ENCODE data around the gene RFX2.
"Not testable (repeated sequence)": the region's sequence is repeated elsewhere in the genome, so short reads cannot be mapped to it uniquely, and the experiment has no call there.

The RFX2 gene

DNA sequence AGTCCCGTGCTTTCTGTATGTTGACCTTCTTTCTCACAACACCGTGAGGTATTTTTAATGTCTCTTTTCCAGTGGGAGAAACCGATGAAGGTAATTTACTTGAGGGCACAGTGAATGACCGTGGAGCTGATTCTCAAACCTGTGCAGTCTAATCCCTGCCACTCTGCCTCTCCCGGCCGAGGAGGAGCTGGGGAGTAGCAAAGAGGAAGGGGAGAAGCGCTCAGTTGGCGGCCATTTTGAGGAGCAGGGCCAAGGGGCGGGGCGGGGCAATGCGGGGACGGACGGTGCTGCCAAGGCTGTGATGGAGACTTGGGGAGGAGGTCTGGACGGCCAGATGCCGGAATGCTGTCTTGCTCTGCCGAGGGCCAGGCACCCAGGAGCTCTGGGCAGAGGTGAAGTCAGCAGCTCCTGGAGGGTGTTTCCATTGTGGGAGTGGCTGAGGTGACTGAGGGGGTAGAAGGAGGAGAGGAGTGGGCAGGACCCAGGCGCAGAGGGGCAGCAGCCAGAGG, 120.0 kb downstream of the RFX2 start:
- no peak for DNase-seq (ENCODE audit: low read depth)

DNA sequence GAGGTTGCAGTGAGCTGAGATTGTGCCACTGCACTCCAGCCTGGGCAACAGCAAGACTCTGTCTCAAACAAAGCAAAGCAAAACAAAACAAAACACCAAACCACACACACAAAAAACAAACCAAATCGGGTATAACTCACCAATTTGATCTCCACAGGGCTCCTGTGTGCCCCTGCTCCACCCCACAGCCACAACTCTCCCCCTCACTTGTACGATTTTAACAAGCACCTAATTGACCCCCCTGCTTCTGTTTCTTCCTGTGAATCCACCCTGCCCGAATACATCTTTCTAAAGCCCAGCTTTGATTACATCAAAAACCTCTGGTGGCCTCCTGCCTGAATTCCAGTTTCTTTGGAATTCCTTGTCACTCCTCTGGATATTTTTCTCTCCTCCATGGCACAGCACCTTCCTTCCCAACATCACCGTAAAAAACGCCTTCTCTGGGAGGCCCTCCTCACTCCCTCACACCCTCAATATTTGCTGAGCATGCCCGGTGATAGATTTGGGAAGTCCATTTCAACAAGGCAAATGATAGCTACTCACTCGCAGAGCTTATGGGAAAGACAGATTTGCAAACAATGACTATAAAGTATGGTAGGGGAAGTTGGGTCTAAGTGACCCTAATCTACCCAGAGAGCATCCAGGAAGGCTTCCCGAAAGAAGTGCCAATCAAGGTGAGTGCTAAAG, 120.8 kb downstream of the RFX2 start:
- no peak for DNase-seq (ENCODE audit: low read depth)

DNA sequence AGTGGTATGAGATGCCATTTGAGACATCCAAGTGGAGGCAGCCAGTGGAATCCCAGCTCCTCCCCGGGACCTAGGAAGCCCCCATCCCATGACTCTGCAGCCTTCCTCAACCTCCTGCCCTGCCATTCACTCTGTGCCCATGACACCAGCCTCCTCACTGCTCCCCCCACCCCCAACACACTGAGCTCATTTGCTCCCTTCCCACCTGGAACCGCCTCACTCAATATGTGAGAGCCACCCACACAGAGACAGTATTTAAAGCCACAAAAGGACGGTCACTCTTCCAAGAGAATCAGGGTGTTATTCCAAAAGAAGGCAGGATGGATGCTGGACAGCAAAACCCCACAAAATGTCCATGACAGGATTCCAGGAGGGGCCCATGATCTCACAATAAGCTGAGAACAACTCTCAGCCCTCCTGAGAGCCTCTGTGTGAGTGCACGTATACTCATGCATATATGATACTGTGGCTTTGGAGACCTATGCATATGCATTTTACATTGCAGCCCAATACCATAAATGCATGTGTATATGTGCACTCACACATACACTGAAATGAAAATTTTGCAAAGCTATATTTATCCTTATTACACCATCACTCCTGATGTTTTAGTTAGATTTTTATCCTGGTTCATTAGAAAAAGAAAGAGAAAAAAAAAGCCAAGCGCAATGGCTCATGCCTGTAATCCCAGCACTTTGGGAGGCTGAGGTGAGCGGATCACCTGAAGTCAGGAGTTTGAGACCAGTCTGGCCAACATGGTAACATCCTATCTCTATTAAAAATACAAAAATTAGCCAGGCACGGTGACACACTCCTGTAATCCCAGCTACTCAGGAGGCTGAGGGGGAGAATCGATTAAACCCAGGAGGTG, 121.5 kb downstream of the RFX2 start:
- no peak for DNase-seq (ENCODE audit: low read depth)

DNA sequence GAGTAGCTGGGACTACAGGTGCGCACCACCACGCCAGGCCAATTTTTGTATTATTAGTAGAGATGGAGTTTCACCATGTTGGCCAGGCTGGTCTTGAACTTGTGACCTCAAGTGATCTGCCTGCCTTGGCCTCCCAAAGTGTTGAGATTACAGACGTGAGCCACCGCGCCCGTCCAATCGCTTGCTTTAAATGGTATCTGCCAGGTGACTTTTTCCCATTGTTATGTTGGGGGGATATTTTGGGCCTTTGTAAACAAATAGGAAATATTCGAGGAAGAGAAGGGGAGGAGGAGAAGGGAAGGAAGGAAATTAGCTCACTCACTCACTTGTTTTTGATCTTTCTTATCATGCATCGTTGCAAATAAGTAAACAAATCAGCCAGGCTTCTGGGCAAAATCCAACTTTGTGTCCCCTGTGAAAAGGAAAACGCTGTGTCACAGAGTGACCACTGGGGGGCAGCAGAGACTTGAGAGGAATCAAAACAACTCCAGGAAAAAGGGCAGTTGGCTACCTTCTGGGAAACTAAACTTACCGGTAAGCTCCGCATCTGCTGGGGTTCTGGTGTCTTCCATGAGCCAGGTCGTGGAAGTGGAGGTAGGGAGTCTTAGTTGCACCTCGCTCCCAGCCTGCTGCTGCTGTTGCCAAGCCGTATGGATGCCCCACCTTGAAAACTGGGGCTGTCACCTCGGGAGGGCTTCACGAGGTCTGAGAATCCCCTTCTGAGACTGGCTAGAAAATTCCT, 123.1 kb downstream of the RFX2 start:
- DNase-seq (ENCODE audit: low read depth), result peak; percentile 52

DNA sequence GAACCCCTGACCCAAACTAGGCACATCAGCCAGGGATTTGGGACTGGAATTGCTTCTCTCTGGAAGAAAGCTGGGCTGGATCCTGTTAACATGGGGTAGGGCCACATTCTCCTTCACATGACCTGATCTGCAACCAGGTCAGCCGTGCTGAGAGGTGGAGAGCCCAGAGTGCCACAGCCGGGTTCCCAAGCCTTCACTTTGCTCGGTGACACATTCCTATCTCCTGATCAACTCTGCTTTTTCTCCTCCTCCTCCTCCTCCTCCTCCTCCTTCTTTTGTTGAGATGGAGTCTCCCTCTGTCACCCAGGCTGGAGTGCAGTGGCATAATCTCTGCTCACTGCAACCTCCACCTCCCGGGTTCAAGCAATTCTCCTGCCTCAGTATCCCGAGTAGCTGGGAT, 124.5 kb downstream of the RFX2 start:
- not testable (repeated sequence) for DNase-seq (ENCODE audit: low read depth)

DNA sequence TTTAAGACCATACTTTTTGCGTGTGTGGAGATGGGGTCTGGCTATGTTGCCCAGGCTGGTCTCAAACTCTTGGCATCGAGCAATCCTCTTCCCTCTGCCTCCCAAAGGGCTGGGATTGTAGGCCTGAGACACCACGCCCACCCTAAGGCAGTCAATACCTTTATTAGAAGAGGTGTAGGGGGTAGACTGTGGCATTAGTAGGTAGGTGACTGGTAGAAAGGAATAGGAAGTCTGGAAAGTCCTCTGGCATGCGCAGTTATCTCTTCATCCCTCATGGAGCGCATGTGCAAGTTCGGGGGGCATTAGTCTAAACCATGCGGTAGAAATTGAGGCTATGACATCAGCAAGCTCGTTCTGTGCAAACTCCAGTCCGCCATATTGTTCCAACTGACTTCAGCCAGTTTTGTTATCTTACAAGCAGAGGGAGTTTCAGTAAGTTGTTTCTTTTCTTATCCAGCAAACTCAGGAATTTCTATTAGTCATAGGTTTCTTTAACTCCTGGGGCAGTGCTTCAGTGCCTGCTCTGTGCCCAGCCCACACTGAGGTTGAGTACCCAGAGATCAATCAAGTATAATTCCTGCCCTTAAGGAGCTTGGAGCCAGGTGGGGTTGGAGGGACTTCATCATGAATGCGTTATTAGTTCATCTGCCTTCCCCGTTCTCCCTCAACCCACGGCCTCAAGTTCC, 125.1 kb downstream of the RFX2 start:
- no peak for DNase-seq (ENCODE audit: low read depth)

DNA sequence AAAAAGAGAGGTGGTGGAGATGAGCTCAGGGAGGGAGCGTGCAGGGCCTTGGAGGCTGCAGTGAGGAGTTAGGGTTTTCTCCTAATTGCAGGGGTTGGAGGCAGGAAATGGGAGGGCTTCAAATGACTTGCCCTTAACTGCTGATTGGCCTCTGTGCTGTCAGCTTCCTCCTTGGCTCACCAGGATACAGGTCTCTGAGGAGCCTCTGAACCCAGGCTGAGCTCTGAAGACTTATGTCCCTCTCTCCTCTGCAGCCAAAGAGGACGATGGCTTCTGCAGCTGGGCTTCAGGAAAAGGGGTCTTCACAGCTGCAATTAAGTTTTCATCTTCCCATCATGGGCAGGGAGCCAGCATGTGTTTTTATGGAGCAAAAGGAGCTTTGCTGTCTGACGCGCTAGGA, 125.7 kb downstream of the RFX2 start:
- DNase-seq (ENCODE audit: low read depth), result no peak

DNA sequence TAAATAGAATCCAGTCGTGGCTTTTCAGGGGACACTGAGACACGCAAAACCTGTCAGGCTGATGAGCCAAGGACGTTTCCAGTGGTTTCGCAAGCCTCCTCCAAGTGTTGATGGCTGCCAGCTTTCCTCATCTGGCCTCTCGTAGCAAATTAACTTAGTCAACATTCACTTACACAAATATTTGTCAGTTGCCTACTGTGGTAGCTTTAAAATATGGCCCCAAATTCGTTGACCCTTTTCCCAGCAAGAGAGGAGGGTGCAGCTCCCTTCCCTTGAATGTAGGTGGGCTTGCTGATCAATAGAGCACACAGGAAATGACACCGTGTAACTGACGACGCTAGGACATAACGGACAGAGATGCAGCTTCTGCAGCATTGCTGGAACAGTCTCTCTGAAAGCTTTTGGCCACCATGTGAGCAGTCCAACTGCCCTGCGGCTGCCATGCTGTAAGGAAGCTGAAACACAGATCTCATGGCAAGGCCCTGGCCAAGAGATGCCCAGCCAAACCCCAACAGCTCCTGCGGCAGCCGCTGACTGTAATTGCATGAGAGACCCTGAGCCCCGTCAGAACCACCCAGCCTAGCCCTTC, 126.8 kb downstream of the RFX2 start:
- no peak for DNase-seq (ENCODE audit: low read depth)

DNA sequence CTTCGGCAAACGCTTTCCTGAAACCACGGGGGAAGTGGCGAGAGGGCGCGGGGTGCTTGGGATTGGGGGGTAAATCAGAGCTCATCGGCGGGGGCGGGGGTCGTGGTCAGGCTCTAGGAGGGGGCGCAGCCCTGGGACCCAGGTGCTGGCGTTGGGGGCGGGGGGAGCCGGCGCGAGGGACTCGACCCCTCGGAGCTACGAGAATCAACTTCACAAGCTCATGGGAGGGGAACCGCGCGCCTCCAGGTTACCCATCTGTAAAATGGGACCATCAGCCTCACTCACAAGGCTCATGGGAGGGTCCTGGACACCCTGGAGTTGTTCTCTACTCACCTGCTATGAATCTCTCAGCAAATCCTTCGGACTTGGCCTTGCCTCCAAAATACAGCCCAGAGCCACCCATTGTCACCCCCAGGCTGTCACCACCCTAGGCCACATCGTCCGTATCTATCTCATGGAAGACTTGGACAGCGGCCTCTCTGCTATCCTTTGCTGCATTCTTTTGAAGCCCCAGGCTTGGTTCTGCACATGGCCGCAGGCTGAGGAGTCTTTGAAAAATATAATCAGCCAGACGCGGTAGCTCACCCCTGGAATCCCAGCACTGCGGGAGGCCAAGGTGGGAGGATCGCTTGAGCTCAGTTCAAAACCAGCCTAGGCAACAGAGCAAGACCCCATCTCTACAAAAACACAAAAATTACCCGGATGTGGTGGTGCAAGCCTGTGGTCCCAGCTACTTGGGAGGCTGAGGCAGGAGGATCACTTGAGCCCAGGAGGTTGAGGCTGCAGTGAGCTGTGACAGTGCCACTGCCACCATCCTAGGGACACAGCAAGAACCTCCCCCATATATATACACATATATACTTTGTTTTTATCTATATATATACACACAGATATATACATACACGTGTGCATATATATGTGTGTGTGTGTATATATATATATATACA, 131.4 kb downstream of the RFX2 start:
- DNase-seq (ENCODE audit: low read depth), result no peak

DNA sequence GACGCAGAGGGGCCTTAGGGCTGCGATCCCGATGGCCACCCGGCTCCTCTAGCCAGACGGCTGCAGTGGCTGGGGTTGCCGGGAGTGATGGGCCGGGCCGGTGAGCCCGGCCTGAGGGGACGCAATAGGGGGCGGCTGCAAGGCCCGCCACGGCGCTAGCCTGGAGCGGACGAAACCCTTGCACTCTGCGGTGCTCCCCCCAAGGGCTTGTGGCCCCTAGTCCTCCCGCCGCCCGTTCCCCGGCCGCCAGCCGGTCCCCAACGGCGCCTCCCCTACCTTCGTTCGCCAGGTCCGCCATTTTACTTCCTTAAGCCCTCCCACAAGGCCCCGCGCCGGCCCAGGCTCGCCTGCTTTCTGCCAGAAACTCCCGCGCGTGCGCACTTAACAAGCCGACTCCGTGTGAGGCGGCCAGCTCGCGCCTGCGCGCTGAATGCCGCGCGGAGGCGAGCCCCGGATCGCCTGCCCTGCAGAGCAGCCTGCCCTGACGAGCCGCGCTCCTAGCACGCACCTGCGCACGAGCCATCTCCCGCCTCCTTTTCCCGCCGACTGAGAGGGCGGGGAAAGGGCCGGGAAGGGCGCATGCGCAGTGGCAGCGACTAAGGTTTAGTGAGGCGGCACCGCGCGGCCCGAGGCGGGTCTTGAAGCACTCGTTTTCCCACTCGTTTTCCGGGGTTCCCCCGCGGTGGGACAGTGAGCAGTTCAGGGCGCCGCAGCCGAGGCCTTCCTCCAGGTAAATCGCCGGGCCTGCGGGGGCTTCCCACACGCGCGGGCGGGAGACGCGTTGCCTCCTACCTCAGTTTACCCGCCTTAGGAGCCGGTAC, 132.3 kb downstream of the RFX2 start, which contains the start of gene RANBP3:
Gene RANBP3 (minus strand): TSS at position 356 of the 821 bp plus-strand sequence. CDS start 58 bp downstream, at position 298.
- peak; percentile 99 for DNase-seq (ENCODE audit: low read depth)

DNA sequence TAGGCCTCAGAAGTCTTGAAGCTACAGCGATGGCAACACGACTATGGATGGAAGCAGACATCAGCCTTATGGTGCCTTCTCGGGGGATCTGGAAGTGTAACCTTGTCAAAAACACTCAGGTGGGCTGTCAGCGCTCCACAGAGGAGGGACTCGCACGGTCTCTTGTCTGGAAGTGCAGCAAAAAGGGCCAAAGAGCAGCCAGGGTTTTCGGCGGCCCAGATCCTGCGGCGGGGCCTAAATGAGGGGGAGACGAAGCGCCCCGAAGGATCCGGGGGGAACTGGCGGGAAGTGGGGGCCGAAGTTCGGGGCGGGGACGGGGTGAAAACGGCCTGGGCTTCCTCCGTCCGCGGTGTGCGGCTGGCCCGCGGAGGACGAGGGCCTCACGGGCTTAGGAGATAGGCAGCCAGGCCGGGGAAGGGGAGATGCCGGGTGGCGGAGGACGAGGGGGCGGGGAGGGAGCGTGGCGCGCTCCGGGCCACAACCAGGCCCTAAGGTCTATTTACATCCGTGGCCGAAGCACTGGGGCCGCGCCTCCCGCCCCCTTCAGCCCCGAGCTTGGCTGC, 133.0 kb downstream of the RFX2 start:
- no peak for DNase-seq (ENCODE audit: low read depth)

DNA sequence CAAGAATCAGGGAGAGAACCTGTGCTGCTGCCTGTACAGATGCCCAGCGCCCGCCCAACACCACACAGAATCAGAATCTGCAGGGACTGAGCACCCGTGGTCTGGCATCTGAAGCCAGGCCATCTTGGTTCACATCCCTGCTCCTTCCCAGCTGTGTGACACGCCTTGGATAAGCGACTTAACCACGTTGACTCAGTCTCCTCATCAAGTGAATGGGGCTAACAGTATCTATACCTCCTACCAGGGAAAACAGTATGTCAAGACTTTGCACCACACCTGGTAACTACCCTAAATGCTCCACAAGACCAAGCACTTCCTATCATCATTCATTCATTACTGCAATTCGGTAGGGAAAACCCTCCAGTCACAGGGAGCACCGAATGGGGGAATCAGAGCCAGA, 133.5 kb downstream of the RFX2 start:
- DNase-seq (ENCODE audit: low read depth), result no peak

DNA sequence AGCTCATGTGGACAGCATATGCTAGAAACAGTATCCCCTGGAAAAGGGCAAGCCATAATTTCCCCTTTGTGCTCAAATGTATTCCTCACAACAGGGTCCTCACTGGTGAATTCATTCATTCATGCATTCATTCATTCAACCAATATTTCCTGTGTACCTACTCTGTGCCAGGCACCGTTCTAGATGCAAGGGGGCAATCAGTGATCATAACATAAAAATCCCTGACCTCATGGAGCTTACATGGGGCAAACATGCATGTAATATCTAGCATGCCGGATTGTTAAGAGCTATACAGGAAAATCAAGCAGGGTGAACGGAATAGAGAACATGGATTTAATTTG, 134.9 kb downstream of the RFX2 start:
- no peak for DNase-seq (ENCODE audit: low read depth)

DNA sequence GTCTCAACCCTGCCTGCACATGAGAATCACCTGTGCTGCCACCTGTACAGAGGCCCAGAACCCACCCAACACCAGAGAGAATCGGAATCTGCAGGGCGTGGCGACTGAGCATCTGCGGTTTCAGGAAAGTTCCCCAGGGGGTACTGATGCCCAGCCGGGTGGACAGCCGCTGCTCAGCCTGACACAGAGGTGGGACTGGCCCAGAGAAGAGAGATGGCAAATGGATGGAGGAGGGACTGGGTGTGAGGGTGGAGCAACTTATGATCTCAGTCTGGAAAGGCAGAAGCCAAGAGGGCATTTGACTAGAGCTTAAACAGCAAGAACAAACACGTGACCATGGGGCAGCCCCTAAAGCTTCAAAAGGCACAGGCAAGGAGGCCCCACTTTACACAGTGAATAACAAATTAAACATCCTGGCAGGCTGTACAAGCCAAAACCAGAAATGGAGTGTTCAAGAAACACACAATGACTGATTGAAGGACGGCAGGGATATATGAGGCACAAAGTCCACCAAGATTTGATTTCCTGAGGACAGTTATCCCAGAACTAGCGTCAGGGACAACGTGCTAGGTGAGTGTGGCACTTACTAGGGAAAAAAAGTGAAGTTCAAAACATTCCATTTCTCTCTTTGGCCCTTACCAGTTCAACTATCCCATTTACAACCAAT, 135.4 kb downstream of the RFX2 start:
- DNase-seq (ENCODE audit: low read depth), result no peak

DNA sequence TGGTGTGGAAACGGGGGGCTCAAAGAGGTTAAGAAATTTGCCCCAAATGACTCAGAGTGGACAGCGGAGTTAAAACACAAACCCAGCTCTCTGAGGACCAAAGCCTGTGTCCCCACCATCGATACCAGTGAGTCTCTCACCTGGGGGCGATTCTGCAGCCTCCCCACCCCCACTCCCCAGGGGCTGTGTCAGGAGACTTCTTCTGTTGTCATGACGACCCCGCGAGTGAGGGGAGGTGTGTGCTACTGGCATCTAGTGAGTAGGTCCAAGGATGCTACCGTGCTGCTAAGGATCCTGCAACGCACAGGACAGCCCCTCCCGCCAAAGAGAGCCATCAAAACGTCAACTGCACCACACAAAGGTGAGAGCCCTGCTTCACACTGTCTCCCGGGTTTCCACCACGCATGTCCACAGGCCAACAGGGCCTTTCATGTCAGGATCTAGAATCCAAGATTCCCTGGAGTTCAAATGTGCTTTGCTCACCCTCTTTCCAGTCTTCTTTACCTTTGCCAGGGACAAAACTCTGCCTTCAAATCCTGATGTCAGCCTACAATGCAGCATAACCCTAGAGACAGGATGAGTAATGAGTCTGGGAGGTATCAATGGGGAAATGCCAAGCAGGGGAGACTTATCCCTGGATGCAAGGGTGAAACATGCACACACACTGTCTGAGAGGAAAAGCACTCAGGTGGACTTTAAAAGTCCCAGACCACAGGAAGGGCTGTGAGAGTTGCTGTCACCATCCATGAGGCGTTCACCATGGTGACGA, 136.2 kb downstream of the RFX2 start:
- DNase-seq (ENCODE audit: low read depth), result no peak

DNA sequence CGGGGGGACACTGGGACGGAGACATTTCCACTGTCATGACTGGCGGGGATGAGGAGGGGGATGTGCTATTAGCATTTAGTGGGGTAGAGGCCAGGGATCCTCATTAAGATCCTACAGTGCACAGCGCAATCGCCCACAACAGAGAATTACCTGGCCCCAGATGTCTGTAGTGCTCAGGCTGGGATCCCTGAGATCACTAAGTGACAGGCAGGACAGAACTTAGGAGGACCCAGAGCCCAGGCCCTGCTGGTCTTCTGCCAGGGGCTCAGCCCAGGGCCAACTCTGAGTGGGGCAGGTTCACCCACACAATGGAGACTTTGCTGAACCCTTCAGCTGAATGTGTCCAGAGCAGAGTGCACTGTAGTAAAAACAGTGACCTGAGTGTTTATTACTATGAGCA, 136.9 kb downstream of the RFX2 start:
- DNase-seq (ENCODE audit: low read depth), result no peak

DNA sequence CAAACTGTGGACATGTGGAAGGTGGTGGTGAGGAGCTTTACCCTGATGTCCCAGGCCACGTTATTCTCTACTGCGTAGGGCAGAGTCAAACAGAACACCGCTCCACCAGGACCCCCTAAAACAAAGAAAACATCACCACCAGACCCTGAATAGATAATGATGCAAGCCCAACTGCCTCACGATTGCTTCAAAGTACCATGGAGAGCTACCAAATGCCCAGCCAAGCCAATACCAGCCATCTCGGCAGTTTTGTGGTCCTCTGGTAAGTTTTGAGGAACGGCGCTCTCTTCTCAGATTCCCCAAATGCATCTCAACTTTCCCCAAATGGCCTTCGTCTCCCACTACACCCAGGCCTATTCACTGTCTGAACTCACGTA, 138.0 kb downstream of the RFX2 start:
- DNase-seq (ENCODE audit: low read depth), result no peak

Measured in activated T-cell treated with anti-CD3 and anti-CD28 coated beads for 48 hours (primary cell).